AG10803 (cell line): ENCODE results near the gene PPP1R37.

ENCODE experiments used
- DNase-seq: peaks from one replicate; pipeline ENCODE4 v3.0.0; 2010; ENCODE audit warnings: low read depth
- H3K4me3 ChIP-seq: 2 replicates; pipeline ENCODE4 v1.5.1; 2011; ENCODE audit warnings: mild to moderate bottlenecking, low read length, control low read depth
- TF ChIP-seq, protein P1 (sequence below): conservative IDR thresholded peaks from 2 replicates; pipeline ENCODE4 v1.5.1; 2011; ENCODE audit warnings: mild to moderate bottlenecking, low read length, control low read depth, inconsistent platforms

The PPP1R37 gene

DNA sequence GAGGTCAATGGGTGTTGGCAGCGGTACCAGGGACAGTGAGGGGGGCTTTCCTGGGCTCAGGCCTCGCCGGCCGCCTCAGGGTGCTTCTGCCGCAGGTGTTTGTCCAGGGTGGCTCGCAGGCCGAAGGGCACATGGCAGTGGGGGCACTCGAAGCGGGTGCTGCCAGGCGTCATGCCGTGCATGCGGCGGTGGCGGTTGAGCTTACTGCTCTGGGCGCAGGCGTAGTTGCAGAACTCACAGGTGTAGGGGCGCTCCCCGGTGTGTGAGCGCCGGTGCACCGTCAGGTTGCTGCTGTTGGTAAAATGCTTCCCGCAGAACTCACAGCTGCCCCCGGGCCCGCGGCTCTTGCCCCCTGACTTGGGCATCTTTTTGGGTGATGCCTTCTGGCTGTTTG, 21.4 kb upstream of the PPP1R37 start:
- TF ChIP-seq, protein P1, sequence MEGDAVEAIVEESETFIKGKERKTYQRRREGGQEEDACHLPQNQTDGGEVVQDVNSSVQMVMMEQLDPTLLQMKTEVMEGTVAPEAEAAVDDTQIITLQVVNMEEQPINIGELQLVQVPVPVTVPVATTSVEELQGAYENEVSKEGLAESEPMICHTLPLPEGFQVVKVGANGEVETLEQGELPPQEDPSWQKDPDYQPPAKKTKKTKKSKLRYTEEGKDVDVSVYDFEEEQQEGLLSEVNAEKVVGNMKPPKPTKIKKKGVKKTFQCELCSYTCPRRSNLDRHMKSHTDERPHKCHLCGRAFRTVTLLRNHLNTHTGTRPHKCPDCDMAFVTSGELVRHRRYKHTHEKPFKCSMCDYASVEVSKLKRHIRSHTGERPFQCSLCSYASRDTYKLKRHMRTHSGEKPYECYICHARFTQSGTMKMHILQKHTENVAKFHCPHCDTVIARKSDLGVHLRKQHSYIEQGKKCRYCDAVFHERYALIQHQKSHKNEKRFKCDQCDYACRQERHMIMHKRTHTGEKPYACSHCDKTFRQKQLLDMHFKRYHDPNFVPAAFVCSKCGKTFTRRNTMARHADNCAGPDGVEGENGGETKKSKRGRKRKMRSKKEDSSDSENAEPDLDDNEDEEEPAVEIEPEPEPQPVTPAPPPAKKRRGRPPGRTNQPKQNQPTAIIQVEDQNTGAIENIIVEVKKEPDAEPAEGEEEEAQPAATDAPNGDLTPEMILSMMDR, result no peak

DNA sequence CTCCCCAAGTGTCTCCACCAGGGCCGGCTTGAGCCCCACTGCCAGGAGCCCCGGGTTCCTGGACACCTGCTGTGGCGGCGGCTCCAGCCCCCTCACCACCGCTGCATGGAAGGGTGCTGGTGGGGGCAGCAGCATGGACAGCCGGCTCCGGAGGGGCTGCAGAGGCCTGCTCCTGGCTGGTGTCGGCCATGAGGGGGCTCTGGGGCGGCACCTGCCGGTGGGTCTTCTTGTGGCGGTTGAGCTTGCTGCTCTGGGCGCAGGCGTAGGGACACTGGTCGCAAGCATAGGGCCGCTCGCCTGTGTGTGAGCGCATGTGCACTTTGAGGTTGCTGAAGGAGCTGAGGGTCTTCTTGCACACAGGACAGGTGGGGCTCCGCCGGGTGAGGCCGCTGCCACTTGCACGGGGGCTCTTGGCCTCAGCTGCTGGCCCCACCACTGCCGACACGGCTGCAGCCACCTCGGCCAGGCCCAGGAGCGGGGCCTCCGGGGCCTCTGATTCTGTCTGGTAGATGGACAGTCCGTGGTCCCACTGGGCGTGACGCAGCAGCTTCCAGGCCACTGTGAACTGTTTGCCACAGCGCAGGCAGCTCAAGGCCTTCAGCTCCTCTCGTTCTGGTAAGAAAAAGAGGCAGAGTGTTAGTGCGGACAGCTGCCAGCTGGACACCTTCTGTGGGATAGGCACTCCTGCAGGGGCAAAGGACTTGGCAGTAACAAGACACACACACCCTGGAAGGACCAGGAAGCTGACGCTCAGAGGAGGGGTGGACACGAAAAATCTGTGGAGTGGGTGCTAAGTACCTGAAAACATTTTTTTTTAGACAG, 20.8 kb upstream of the PPP1R37 start:
- H3K4me3 ChIP-seq, result no peak overlapping the region
- TF ChIP-seq, protein P1, result no peak
- DNase-seq, result no peak

More for the DNA sequence above, 21.4 kb upstream of the PPP1R37 start:
- H3K4me3 ChIP-seq, result no peak overlapping the region
- DNase-seq, result no peak

DNA sequence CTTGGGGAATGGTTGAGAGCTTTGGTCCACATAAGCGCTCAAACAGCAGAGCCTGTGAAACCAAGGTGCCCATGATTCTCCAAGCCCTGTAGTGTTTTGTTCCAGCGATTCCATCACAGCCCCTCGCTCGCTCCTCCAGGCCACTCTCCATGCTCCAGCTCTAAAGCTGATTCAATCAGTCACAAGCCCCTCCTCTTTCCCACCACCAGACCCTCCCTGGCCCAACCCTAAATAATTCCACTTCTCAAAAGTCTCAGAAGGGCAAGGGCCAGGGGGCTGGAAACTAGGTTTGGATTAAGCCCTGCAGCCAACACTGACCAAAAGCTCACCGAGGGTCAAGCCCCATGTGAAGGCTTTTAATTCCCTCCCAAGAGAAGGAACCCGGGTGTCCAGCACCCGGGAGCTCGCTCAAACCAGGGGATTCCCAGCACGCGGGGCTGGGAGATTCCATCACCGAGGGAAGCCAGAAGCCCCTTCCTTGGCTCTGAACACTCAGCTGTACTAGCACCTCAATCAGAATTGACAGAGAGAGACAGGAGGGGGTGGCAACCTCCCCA, 18.2 kb upstream of the PPP1R37 start:
- peak overlapping the region; percentile 27 for H3K4me3 ChIP-seq
- TF ChIP-seq, protein P1, result no peak
- no peak for DNase-seq

DNA sequence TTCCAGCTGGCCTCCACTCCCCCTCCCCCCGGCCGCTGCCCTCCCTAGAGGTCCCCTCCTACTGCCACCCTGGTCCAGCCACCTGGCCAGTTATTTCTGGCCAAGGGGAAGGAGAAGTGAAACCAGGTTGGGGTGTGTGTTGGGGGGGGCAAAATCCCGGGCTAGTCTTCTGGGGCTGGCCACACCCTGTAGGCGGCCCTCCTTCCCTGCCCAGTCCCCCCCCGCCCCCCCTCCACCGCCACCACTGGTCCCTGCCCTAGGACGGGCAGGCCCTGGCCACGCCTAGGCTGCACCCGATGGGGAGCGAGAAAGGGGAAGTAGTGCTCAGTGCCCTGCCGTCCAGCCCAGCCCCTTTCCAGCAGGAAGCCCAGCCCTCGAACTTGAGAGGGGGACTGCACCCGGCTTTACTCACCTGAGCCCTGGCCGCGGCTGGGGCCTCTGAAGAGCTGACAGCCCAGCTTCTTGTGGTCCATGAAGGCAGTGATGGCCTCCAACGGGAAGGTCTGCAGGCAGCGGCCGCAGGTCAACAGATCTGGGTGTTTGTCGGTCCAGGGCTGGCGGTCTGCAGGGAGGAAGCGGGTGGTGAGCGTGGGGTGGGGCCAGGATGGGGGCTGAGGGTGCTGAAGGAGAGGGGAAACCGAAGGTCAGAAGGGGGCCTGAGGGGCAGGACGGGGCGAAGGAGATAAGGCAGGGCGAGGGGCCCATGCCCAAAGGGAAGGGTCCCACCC, 17.5 kb upstream of the PPP1R37 start:
- peak overlapping the region; percentile 53 for H3K4me3 ChIP-seq
- peak; percentile 33 for DNase-seq
- TF ChIP-seq, protein P1, result no peak

DNA sequence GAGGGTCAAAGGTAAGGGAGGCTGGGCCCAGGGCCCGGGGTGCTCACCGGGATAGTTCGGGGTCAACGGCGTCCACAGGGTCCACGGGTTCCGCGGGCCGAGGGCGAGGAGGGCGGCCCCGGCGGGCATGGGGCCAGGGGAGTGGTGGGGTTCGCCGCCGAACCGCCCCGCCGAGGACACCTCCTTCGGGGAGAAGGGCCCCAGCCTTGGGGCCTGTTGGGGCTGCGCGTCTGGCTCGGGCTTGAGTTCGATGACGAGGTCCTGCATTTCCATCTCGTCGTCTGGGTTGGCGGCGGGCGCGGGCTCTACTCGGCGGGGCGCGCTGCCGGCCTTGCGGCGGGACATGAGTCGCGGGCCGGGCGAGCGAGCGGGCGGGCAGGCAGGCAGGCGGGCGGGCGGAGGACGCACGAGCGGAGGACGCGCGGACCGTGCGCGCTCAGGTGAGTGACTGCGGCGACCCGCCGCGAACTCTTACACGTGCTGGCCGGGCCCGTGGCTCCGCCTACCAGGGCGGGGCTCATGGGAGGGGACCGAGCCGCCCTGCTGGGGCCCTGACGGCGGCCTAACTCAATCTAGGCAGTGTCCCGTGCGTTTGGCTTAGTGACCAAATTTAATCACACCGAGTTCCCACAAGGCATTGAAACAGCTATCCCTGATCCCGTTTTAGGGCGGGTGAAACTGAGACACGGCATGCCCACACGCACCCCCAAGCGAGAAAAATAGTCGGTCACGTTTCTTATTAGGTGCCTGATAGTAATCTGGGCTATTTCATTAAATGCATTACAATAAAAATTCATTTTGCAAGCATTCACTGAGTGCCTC, 16.7 kb upstream of the PPP1R37 start, which contains the start of gene ZNF296:
Gene ZNF296, minus strand, starts transcription at position 450 of the 822 bp plus-strand sequence. Its CDS starts 105 bp downstream, at position 345.
- TF ChIP-seq, protein P1, result no peak
- DNase-seq, result no peak
- peak within 1 kb of the TSS; percentile 53 for H3K4me3 ChIP-seq

DNA sequence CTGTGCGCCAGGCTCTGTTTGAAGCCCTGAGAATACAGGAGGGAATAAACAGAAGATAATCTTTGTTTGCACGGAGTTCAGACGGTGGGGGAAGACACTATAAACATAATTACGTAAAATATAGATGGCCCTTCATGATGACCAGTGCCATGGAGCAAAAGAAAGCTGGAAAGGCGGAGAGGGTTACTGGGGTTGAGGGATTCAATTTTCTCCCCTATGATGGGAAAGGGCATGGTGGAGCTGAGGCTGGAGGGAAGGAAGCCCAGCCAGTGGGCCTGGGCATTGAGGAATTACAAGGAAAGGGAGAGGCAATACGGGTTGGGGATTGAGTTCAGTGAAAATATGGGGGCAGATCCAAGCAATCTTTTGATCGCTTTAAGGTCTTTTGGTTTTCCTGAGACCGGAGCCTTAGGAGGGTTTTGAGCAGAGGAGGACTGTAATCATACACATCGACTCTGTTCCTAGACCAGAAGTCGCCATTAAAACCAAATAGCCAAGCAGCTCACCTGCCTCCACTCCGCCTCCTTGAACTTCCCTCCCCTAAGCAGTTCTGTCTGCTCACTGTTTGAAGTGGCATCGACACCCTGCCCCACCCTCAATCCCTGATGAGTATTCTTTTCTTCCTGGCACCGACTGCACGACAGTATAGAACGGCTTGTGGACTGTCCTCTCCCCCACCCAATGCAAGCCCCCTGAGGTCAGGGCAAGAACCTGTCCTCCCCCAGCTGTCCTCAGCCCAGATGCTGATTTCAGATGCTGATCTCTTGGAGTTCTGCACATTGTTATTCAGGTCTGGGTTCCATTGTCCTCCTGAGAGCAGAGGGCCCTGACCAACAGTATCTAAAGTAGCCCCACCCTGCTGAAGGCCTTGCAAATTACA, 15.9 kb upstream of the PPP1R37 start:
- H3K4me3 ChIP-seq, result peak overlapping the region; percentile 53; the same call in 1 of the 2 replicates
- TF ChIP-seq, protein P1, result no peak
- DNase-seq, result no peak
